Body of pancreas (tissue), 4 donors: ENCODE data around the gene FMOD. TPM values are rescaled to one million over a fixed set of nuclear protein-coding genes. Genes with fewer than 3 reads are reported as not detected.

Experiments used
- ATAC-seq: fragments of 150-250 bp; one replicate; pipeline ENCODE4 v1.9.1; 2016
- DNase-seq, 4 donors: peaks; one replicate each; pipeline ENCODE4 v3.0.0-alpha.2; 2019
- H3K27ac ChIP-seq, 4 donors: fragments of 200-600 bp; sonication (generic); 1 replicate in 3 of 4; 2 replicates in 1 of 4; pipeline versions ENCODE4 v1.5.1 to v1.6.1; 2016 to 2019; ENCODE audit warnings: mild to moderate bottlenecking in 1 of 4, mixed read lengths in 1 of 4, moderate library complexity in 1 of 4
- H3K27me3 ChIP-seq, 2 donors: fragments of 200-600 bp; sonication (generic); one replicate each; pipeline ENCODE4 v1.6.0; 2016; ENCODE audit warnings: mild to moderate bottlenecking in 1 of 2
- H3K36me3 ChIP-seq, 2 donors: fragments of 200-600 bp; sonication (generic); replicated peaks in 1 of 2; 2 replicates each; pipeline ENCODE4 v1.5.1; 2016; ENCODE audit warnings: low read depth in 2 of 2; ENCODE audit not compliant: insufficient read depth in 1 of 2
- H3K4me1 ChIP-seq: fragments of 200-600 bp; sonication (generic); one replicate; pipeline ENCODE4 v1.6.0; 2016
- H3K4me3 ChIP-seq, 2 donors: fragments of 200-600 bp; sonication (generic); 1 replicate in 1 of 2; 2 replicates in 1 of 2; pipeline ENCODE4 v1.5.1; 2016 to 2019
- H3K9me3 ChIP-seq, 3 donors: fragments of 200-600 bp; sonication (generic); 1 replicate in 2 of 3; 2 replicates in 1 of 3; pipeline ENCODE4 v1.5.1; 2016
- CTCF ChIP-seq, 7 experiments: fragments of 450-650 bp in 4 of 7; fragments of 200-600 bp in 3 of 7; sonication (generic) in 3 of 7; IDR thresholded peaks; one replicate each; pipeline ENCODE4 v1.5.1; 2016 to 2019; ENCODE audit warnings: antibody characterized with exemption in 7 of 7
- POLR2A ChIP-seq, 3 donors: fragments of 450-650 bp; IDR thresholded peaks; one replicate each; pipeline ENCODE4 v1.6.1; 2016; ENCODE audit warnings: antibody characterized with exemption in 3 of 3, mild to moderate bottlenecking in 2 of 3
- WGBS, 2 donors: methylation state at CpG; one replicate each; pipeline ENCODE4 v1.1.5; 2017; 5-methylcytosine and 5-hydroxymethylcytosine counted together
- intact Hi-C: fragments of 100-400 bp; cut with DNase I; formaldehyde crosslinking; loops from one replicate; pipeline ENCODE4 v1.15.1; 2023
- total RNA-seq, 2 donors: library from RNA; depleted of rRNA; stranded (reverse); fragments of >200 nt; gene quantifications; one replicate each; pipeline ENCODE4 v1.1.0, GENCODE V29; 2016

The FMOD gene
- total RNA-seq, 2 donors from 2014 or later = 14.2 to 18.7 TPM

GRCh38 chr1:203306965-203307541 is 43.9 kb downstream of the FMOD start:
- H3K36me3 ChIP-seq = no peaks in the 10 kb centered on the region
- DNase-seq (peak; percentile 51 to 64 (median 63)), ATAC-seq (no peak)
- H3K4me3 ChIP-seq = peak overlapping the region; percentile 49 to 84
- no peaks in the 10 kb centered on the region for H3K9me3 ChIP-seq
- WGBS, 2 donors = 25 to 30% methylated on average over 11 to 21 of the region's 21 CpGs
- peak overlapping the region; percentile 95 to 99 (median 98) for H3K27ac ChIP-seq
- peaks cover 61% of the 10 kb centered on the region for H3K4me1 ChIP-seq
- H3K27me3 ChIP-seq = no peaks in the 10 kb centered on the region
- intact Hi-C loops = no loop called here
- TF ChIP-seq CTCF (IDR thresholded peaks at IDR 0.05) (no peak), POLR2A (IDR thresholded peaks at IDR 0.05) (peak; percentile 35 to 70 (median 62))

GRCh38 chr1:203306089-203306964 is 44.6 kb downstream of the FMOD start:
- Histone ChIP-seq H3K4me3 (peak overlapping the region; percentile 49 to 84), H3K4me1 (peaks cover 61% of the 10 kb centered on the region), H3K27ac (peak overlapping the region; percentile 95 to 99 (median 98)), H3K9me3 (no peaks in the 10 kb centered on the region), H3K36me3 (no peaks in the 10 kb centered on the region), H3K27me3 (no peaks in the 10 kb centered on the region)
- peak; percentile 57 to 92 (median 90) for TF ChIP-seq POLR2A (IDR thresholded peaks at IDR 0.05)
- peak in 4 of 7 experiments; percentile 35 to 60 (median 47) for TF ChIP-seq CTCF (IDR thresholded peaks at IDR 0.05)
- intact Hi-C loops = no loop called here
- DNase-seq = peak; percentile 84 to 93 (median 90)
- peak; percentile 22 for ATAC-seq
- WGBS, 2 donors = 0 to 3% methylated on average over 4 to 22 of the region's 22 CpGs

- Histone ChIP-seq H3K4me1 (peaks cover 61% of the 10 kb centered on the region), H3K9me3 (no peaks in the 10 kb centered on the region), H3K36me3 (no peaks in the 10 kb centered on the region), H3K27ac (peak overlapping the region; percentile 95 to 99 (median 98)), H3K4me3 (peak overlapping the region; percentile 49 to 84), H3K27me3 (no peaks in the 10 kb centered on the region)
- DNase-seq (peak in 1 of 4 donors; percentile 35), ATAC-seq (peak; percentile 5)
- 0% methylated on average over 21 of the region's 21 CpGs; no CpG with 5 or more reads in 1 of the 2 donors for WGBS, 2 donors
- intact Hi-C loops = no loop called here
- no peak for TF ChIP-seq CTCF (IDR thresholded peaks at IDR 0.05)
- TF ChIP-seq POLR2A (IDR thresholded peaks at IDR 0.05) = no peak
These were observed 45.2 kb downstream of the FMOD start for GRCh38 chr1:203305809-203306088.

GRCh38 chr1:203304919-203305808 is 45.8 kb downstream of the FMOD start, which contains the start of gene BTG2:
Gene BTG2, plus strand, starts transcription at chr1:203305519. Its CDS starts 88 bp downstream, at chr1:203305607.
- Histone ChIP-seq H3K4me1 (peaks cover 58% of the 10 kb centered on the region), H3K27ac (peak within 1 kb of the TSS; percentile 95 to 99 (median 98)), H3K9me3 (no peaks in the 10 kb centered on the region), H3K36me3 (no peaks in the 10 kb centered on the region), H3K27me3 (no peaks in the 10 kb centered on the region), H3K4me3 (peak within 1 kb of the TSS; percentile 49 to 84)
- peak; percentile 95 to 97 (median 96) for DNase-seq
- intact Hi-C loops = no loop called here
- peak; percentile 83 for ATAC-seq
- 2 to 3% methylated on average over 17 to 65 of the region's 79 CpGs for WGBS, 2 donors
- TF ChIP-seq CTCF (IDR thresholded peaks at IDR 0.05) (peak in 1 of 7 experiments; percentile 13), POLR2A (IDR thresholded peaks at IDR 0.05) (peak; percentile 100)
